ENCODE measurements around the gene RNF152.

DNA sequence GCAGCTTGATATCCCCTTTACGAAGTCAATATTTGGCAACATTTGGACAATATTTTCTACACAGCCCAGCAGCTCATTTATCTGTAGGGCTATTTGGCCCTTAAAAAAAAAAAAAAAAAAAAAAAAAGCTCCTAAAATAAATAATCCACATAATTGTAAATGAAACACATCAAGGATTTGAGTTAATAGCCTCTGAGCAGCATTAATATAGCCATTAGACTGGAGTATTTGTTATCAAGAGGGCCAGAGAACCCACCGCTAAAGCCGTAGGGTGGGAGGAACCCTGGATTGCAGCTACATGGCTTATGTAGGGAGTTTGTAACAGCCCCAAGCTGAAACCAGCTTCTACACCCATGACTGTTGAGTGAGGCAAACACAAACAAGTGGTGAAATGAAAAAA is 84.5 kb downstream of the RNF152 start:
- TF ChIP-seq CTCF (IDR thresholded peaks at IDR 0.05) = no peak
- no peak for TF ChIP-seq EZH2phosphoT487 (IDR thresholded peaks at IDR 0.05)
- TF ChIP-seq EZH2 (IDR thresholded peaks at IDR 0.05) = no peak
